GM18867 (cell line): Measurements from ENCODE around the gene PRPF6.

Experiments used
- ATAC-seq: cut with Tn5 transposase; IDR thresholded peaks from one replicate; pipeline ENCODE4 v1.9.1; 2021; ENCODE audit warnings: mild to moderate bottlenecking, moderate library complexity; ENCODE audit not compliant: unreplicated experiment

Gene PRPF6

GRCh38 chr20:64045346-64046011, 64.5 kb downstream of the PRPF6 start:
- no peak for ATAC-seq

- no peak for ATAC-seq
These were observed 66.1 kb downstream of the PRPF6 start for GRCh38 chr20:64047046-64047389.

- ATAC-seq = no peak
These were observed 67.1 kb downstream of the PRPF6 start for GRCh38 chr20:64047968-64048401.

- no peak for ATAC-seq
These were observed 67.6 kb downstream of the PRPF6 start for GRCh38 chr20:64048402-64049044.

GRCh38 chr20:64049060-64049877, 68.3 kb downstream of the PRPF6 start, which contains the start of gene SOX18:
Gene SOX18, minus strand, starts transcription at chr20:64049639. Its CDS starts 123 bp downstream, at chr20:64049516.
- ATAC-seq = no peak

GRCh38 chr20:64049878-64050260, 68.9 kb downstream of the PRPF6 start:
- ATAC-seq = no peak

- no peak for ATAC-seq
These were observed 69.5 kb downstream of the PRPF6 start for GRCh38 chr20:64050261-64051032.

GRCh38 chr20:64051033-64051452, 70.1 kb downstream of the PRPF6 start:
- ATAC-seq = no peak

GRCh38 chr20:64051561-64052325, 70.8 kb downstream of the PRPF6 start:
- no peak for ATAC-seq

GRCh38 chr20:64052326-64052722, 71.4 kb downstream of the PRPF6 start:
- no peak for ATAC-seq

GRCh38 chr20:64052987-64053840, 72.3 kb downstream of the PRPF6 start:
- ATAC-seq = no peak

- ATAC-seq = no peak
These were observed 73.1 kb downstream of the PRPF6 start for GRCh38 chr20:64053841-64054661.

GRCh38 chr20:64055396-64055892, 74.5 kb downstream of the PRPF6 start:
- ATAC-seq = no peak

GRCh38 chr20:64055893-64056638, 75.1 kb downstream of the PRPF6 start:
- ATAC-seq = no peak

- no peak for ATAC-seq
These were observed 75.6 kb downstream of the PRPF6 start for GRCh38 chr20:64056639-64056888.

- no peak for ATAC-seq
These were observed 76.1 kb downstream of the PRPF6 start for GRCh38 chr20:64056889-64057627.
